ENCODE data around the gene GSTCD. TPM values are rescaled to one million over a fixed set of nuclear protein-coding genes. Genes with fewer than 3 reads are reported as not detected.

Gene GSTCD
- total RNA-seq, 1 donor from 2014 or later = 65.3 TPM

- H3K27ac Mint-ChIP-seq = no peak overlapping the region
- no peak overlapping the region for H3K4me3 Mint-ChIP-seq
- Histone ChIP-seq H3K79me2 (ENCODE audit: low read depth) (peaks cover 82% of the 10 kb centered on the region), H3K36me3 (no peaks in the 10 kb centered on the region), H3K4me2 (no peak overlapping the region), H3K4me3 (no peak overlapping the region), H4K20me1 (ENCODE audit: low read depth) (peaks cover 4% of the 10 kb centered on the region), H3F3A (ENCODE audit: low read depth) (peaks cover 3% of the 10 kb centered on the region), H3K4me1 (peaks cover 16% of the 10 kb centered on the region), H3K27me3 (no peaks in the 10 kb centered on the region), H3K9me3 (ENCODE audit: low read depth) (no peaks in the 10 kb centered on the region), H2AFZ (replicated peaks) (no peak overlapping the region), H3K9ac (no peak overlapping the region), H3K27ac (no peak overlapping the region)
- no peaks in the 10 kb centered on the region for H3K27me3 Mint-ChIP-seq (ENCODE audit: insufficient read depth, low read depth)
- no peak for DNase-seq (ENCODE audit: low spot score)
- H3K4me1 Mint-ChIP-seq = peaks cover 3% of the 10 kb centered on the region
- peaks cover 2% of the 10 kb centered on the region for H3K36me3 Mint-ChIP-seq
- H3K9me3 Mint-ChIP-seq = no peaks in the 10 kb centered on the region
- TF ChIP-seq EZH2 (IDR thresholded peaks at IDR 0.05) (no peak), EZH2phosphoT487 (IDR thresholded peaks at IDR 0.05) (no peak), CTCF (IDR thresholded peaks at IDR 0.05) (no peak)
Observed at GRCh38 chr4:105714071-105714521, 5.5 kb downstream of the GSTCD start.

GRCh38 chr4:105714932-105715331 lies 6.3 kb downstream of the GSTCD start:
- no peak for TF ChIP-seq EZH2 (IDR thresholded peaks at IDR 0.05)
- no peak for TF ChIP-seq CTCF (IDR thresholded peaks at IDR 0.05)
- TF ChIP-seq EZH2phosphoT487 (IDR thresholded peaks at IDR 0.05) = no peak
- Histone ChIP-seq H3K9me3 (ENCODE audit: low read depth) (no peaks in the 10 kb centered on the region), H3K79me2 (ENCODE audit: low read depth) (peaks cover 73% of the 10 kb centered on the region), H3K36me3 (no peaks in the 10 kb centered on the region), H3K4me2 (no peak overlapping the region), H3K9ac (no peak overlapping the region), H4K20me1 (ENCODE audit: low read depth) (no peaks in the 10 kb centered on the region), H3K4me3 (no peak overlapping the region), H3F3A (ENCODE audit: low read depth) (no peaks in the 10 kb centered on the region), H3K4me1 (peaks cover 10% of the 10 kb centered on the region), H2AFZ (replicated peaks) (no peak overlapping the region), H3K27me3 (no peaks in the 10 kb centered on the region), H3K27ac (no peak overlapping the region)
- Mint-ChIP-seq H3K27me3 (ENCODE audit: insufficient read depth, low read depth) (no peaks in the 10 kb centered on the region), H3K9me3 (no peaks in the 10 kb centered on the region), H3K36me3 (peaks cover 5% of the 10 kb centered on the region), H3K27ac (no peak overlapping the region), H3K4me3 (no peak overlapping the region), H3K4me1 (peaks cover under 1% of the 10 kb centered on the region)
- DNase-seq (ENCODE audit: low spot score) = no peak

- peaks cover 11% of the 10 kb centered on the region for H3K36me3 Mint-ChIP-seq
- TF ChIP-seq EZH2 (IDR thresholded peaks at IDR 0.05) = no peak
- TF ChIP-seq CTCF (IDR thresholded peaks at IDR 0.05) = peak; percentile 54
- no peak for TF ChIP-seq EZH2phosphoT487 (IDR thresholded peaks at IDR 0.05)
- Histone ChIP-seq H4K20me1 (ENCODE audit: low read depth) (no peaks in the 10 kb centered on the region), H3K27ac (no peak overlapping the region), H3K4me3 (no peak overlapping the region), H3F3A (ENCODE audit: low read depth) (no peaks in the 10 kb centered on the region), H3K36me3 (no peaks in the 10 kb centered on the region), H3K27me3 (no peaks in the 10 kb centered on the region), H3K4me1 (peaks cover 5% of the 10 kb centered on the region), H2AFZ (replicated peaks) (no peak overlapping the region), H3K79me2 (ENCODE audit: low read depth) (peaks cover 65% of the 10 kb centered on the region), H3K9ac (no peak overlapping the region), H3K4me2 (no peak overlapping the region), H3K9me3 (ENCODE audit: low read depth) (no peaks in the 10 kb centered on the region)
- H3K27me3 Mint-ChIP-seq (ENCODE audit: insufficient read depth, low read depth) = no peaks in the 10 kb centered on the region
- no peaks in the 10 kb centered on the region for H3K9me3 Mint-ChIP-seq
- no peak overlapping the region for H3K4me3 Mint-ChIP-seq
- H3K4me1 Mint-ChIP-seq = no peaks in the 10 kb centered on the region
- H3K27ac Mint-ChIP-seq = no peak overlapping the region
- peak; percentile 6 for DNase-seq (ENCODE audit: low spot score)
Observed at GRCh38 chr4:105715692-105716278, 7.2 kb downstream of the GSTCD start.

Data from neural progenitor cell (in vitro differentiated cells).